Measurements from ENCODE around the gene ZDHHC3.
"Not testable (repeated sequence)": the region's sequence is repeated elsewhere in the genome, so short reads cannot be mapped to it uniquely, and the experiment has no call there.

The ZDHHC3 gene

GRCh38 chr3:44963571-44964325, 12.2 kb downstream of the ZDHHC3 start:
- no peak for DNase-seq (ENCODE audit: low read depth)

- DNase-seq (ENCODE audit: low read depth): no peak
Measured at GRCh38 chr3:44962621-44963393, 13.2 kb downstream of the ZDHHC3 start.

DNA sequence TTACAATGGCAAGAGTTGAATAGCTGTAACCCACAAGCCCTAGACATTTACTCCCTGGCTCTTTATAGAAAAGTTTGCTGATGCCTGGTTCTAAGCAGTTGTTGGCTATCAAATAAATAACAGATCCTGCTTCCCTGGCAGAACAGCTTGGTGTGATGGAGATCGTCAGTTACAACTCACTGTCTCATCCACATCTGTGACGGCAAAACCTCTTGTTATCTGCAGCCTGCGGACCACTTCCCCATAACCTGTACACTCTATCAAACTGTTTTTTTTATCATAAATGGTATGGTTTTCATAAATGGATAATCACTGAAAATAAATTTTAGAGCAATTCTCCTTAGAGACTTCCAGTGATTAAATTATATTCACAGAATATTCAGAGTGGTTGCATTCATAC, 14.1 kb downstream of the ZDHHC3 start:
- no peak for DNase-seq (ENCODE audit: low read depth)

- DNase-seq (ENCODE audit: low read depth): no peak
Measured at GRCh38 chr3:44960387-44961026, 15.5 kb downstream of the ZDHHC3 start.

- no peak for DNase-seq (ENCODE audit: low read depth)
Measured at GRCh38 chr3:44958386-44958785, 17.6 kb downstream of the ZDHHC3 start.

GRCh38 chr3:44957986-44958385, 18.0 kb downstream of the ZDHHC3 start:
- no peak for DNase-seq (ENCODE audit: low read depth)

- DNase-seq (ENCODE audit: low read depth): no peak
Measured at GRCh38 chr3:44955917-44956316, 20.1 kb downstream of the ZDHHC3 start.

- DNase-seq (ENCODE audit: low read depth): no peak
Measured at GRCh38 chr3:44954962-44955361, 21.0 kb downstream of the ZDHHC3 start.

DNA sequence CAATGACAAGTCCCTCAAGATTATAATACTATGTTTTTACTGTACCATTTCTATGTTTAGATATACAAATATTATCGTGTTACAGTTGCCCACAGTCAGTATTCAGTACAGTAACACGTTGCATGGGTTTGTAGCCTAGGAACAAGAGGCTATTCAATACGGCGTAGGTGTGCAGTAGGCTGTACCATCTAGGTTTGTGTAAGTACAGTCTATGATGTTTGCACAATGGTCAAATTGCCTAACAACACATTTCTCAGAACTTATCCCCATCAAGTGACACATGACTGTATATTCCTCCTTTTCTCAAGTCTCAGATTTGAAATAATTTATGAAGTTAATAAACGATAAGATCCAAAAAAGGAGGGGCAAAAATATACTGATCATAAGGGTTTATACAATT, 21.7 kb downstream of the ZDHHC3 start:
- DNase-seq (ENCODE audit: low read depth): no peak

DNA sequence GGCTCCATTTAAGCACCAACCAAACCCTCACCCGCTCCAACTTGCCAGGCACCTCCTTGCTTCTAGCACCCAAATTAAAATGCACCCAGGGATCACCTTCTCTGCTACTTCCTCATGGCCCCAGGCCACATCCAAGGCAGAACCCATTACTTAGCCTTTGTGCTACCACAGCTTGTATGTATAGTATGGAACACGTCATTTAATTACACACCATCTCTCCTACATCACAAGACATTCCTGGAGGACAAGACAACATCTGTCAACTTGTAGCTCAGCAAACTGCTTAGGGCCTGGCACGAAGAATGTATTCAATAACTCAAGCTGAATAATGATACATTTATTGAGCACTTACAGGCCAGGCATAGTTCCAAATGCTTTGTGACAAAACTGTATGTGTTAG, 23.3 kb downstream of the ZDHHC3 start:
- no peak for DNase-seq (ENCODE audit: low read depth)

DNA sequence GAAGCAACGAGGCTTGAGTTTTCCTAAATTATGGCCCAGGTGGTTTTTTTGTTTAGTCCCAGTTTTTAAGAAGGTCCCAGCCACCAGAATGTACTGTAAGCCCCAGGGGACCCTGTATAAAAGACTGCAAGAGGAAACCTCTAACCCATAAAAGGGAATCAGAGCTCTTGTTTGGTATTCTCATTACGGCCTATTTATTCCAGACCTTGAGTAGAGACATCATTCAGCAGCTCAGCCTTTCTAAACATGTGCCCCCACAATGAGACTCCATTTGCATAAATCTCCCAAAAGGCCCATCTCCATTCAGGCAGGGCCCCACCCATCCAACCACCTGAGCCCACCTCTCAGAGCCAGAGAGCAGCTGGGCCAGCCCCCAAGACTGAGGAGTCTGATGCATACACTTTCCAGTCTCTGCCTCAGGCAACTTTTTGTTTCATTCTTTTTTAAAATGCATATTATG, 25.7 kb downstream of the ZDHHC3 start:
- no peak for DNase-seq (ENCODE audit: low read depth)

DNA sequence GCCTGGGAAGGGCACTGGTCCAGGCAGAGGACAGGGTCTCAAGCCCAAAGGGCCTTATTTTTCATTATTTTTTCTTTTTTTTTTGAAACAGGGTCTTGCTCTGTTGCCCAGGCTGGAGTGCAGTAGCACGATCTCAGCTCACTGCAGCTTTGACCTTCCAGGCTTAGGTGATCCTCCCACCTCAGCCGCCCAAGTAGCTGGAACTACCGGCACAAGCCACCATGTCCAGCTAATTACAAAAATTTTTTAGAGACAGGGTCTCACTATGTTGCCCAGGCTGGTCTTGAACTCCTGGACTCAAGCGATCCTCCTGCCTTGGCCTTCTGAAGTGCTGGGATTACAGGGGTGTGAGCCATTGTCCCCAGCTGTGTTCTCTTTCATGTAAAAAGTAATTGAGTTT, 26.2 kb downstream of the ZDHHC3 start:
- DNase-seq (ENCODE audit: low read depth): not testable (repeated sequence)

DNA sequence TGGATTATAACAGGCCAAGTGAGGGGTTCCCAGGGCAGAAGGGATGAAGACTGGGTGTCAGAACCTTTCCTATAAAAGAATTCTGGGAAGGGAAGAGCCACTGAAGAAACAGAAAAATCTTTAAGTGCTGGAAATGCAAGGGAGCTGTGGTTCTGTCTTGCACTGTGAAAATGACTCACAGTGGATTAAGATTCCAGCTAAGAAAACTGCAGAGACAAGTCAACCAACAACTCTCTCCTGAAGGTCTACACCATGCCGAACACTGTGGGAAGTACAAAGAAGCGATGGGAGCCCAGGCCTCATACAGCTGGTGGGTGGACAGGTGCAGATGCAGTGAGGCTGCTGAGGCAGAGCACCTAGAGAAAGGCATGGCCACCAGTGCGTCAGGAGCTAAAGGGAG, 27.7 kb downstream of the ZDHHC3 start:
- DNase-seq (ENCODE audit: low read depth): no peak

DNA sequence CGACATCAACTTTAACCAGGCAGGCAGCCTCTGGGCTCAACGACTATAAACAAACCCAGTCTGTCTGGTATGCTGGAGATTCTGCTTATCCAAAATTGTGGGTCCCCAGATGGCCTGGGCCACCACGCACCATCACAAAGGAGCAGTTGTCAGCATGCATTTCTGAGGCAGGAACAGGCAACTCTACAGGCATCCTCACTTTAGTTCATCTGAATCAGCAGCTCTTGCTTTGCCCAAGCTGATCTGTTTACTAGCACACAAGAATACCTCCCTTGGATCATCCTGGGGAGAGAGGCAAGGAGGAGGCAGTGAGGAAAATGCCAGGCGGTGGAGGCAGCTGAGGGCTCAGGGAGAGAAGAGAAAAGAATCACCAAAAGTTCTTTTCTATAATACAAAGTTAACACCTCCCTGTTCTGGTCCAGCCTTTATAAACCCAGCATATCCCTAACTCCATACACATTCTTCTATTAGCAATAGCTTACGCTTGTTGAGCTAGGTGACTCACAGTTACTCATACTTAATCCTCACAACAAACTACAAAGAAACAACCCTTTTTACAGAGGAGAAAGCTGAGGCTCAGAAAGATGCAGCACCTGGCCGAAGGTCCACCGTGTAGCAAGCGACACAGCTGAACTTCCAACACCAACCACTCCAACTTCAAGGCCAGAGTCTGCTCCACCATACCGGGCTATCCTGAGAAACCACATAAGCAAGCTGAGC, 33.6 kb downstream of the ZDHHC3 start:
- DNase-seq (ENCODE audit: low read depth): no peak

GRCh38 chr3:44939581-44940036, 36.4 kb downstream of the ZDHHC3 start:
- DNase-seq (ENCODE audit: low read depth): no peak

- DNase-seq (ENCODE audit: low read depth): no peak
Measured at GRCh38 chr3:44932986-44933944, 42.7 kb downstream of the ZDHHC3 start.

- DNase-seq (ENCODE audit: low read depth): no peak
Measured at GRCh38 chr3:44932271-44932670, 43.7 kb downstream of the ZDHHC3 start.

DNA sequence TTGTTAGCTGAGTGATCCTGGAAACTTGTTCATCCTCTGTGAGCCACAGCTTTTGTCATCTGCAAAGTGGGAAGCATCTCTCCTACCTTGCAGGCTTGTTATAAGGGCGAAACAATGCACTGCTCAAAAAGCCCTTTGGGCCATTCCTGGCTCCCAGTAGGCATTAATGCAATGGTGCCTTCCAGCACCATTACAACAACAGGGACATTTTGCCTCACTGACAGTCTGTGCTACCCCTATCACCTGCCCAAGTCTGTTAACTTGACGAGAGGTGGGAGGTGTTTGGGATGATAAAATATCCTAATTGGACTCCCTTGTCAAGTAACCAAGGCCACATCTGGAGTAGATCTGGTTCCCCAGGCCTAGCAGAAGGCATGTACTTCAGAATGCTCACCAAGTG, 44.2 kb downstream of the ZDHHC3 start:
- no peak for DNase-seq (ENCODE audit: low read depth)

GRCh38 chr3:44930911-44931310, 45.1 kb downstream of the ZDHHC3 start:
- DNase-seq (ENCODE audit: low read depth): no peak

GRCh38 chr3:44929782-44930181, 46.2 kb downstream of the ZDHHC3 start:
- DNase-seq (ENCODE audit: low read depth): no peak

DNA sequence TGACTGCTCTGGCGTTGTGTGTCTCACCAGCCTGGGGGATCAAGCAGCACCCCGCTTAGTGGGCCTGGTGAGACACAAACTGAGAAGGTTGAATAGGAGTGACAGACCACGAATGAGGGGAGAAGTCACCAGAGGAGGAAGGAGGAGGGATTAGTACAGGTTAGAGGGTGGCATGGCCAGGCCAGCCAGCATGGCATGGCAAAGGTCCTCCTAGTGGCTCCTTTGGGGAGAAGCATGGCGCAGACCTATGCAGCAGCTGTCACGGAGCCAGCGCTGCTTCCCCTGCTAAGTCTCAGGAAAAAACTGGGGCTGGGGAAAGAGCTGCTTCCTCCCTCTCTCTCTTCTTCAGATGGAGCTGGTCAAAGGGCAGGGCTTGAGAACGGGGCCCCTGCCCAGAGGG, 48.6 kb downstream of the ZDHHC3 start:
- no peak for DNase-seq (ENCODE audit: low read depth)
